Bronchial epithelial cell (primary cell): ENCODE data around the gene GRM1. TPM values are rescaled to one million over a fixed set of nuclear protein-coding genes. Genes with fewer than 3 reads are reported as not detected.

ENCODE experiments used
- DNase-seq: peaks from one replicate; pipeline ENCODE4 v3.0.0-alpha.2; 2010; ENCODE audit warnings: low read depth
- FAIRE-seq: peaks from 2 replicates; lab custom pipeline; 2011; peaks lifted over from hg19 to GRCh38; lab: Jason Lieb, UNC
- H3K27me3 ChIP-seq: 2 replicates; pipeline ENCODE4 v1.5.1; 2011; ENCODE audit warnings: low read length; ENCODE audit not compliant: control insufficient read depth, insufficient read depth
- H3K36me3 ChIP-seq: 2 replicates; pipeline ENCODE4 v1.5.1; 2011; ENCODE audit warnings: low read length; ENCODE audit not compliant: control insufficient read depth, insufficient read depth
- H3K4me3 ChIP-seq: 2 replicates; pipeline ENCODE4 v1.5.1; 2011; ENCODE audit warnings: mild to moderate bottlenecking, low read depth, low read length, control low read depth
- total RNA-seq: library from RNA; depleted of rRNA; stranded (reverse); fragments of >200 nt; gene quantifications from 2 replicates; pipeline ENCODE4 v1.2.1, GENCODE V29; 2014
- TF ChIP-seq, protein P1 (sequence below): IDR thresholded peaks from 2 replicates; pipeline ENCODE4 v1.5.1; 2011; ENCODE audit warnings: mild to moderate bottlenecking, moderate library complexity, low read length, control low read depth, inconsistent platforms; ENCODE audit not compliant: insufficient read depth, severe bottlenecking

The GRM1 gene
- total RNA-seq, result under 0.01 TPM in 1 of 2 replicates, not detected in the other

DNA sequence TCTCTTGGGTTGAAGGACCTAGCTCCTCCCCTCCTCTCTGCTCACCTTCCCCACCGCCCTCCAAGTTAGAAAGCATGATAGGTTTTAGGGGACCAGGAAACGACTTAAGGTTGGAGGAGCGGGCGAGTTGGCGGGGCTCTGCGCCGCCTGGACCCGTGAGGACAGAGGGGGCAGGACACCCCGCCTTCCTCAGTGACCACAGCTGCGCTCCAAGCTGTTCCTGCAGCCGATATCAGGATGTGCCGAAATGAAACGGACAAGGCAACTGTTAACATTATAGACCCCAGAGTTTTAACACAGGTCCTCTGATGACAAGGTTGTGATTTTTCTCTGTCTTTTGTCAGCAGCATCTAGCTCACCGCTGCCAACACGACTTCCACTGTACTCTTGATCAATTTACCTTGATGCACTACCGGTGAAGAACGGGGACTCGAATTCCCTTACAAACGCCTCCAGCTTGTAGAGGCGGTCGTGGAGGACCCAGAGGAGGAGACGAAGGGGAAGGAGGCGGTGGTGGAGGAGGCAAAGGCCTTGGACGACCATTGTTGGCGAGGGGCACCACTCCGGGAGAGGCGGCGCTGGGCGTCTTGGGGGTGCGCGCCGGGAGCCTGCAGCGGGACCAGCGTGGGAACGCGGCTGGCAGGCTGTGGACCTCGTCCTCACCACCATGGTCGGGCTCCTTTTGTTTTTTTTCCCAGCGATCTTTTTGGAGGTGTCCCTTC, at the start of gene GRM1:
TSS of gene GRM1 (plus strand) at position 212 of the 722 bp plus-strand sequence. CDS start at position 668, 456 bp downstream.
- no peak for FAIRE-seq
- no peak for DNase-seq
- Histone ChIP-seq H3K36me3 (no peaks in the 10 kb centered on the region), H3K27me3 (peaks cover 19% of the 10 kb centered on the region), H3K4me3 (no peak within 1 kb of the TSS)
- TF ChIP-seq, protein P1, sequence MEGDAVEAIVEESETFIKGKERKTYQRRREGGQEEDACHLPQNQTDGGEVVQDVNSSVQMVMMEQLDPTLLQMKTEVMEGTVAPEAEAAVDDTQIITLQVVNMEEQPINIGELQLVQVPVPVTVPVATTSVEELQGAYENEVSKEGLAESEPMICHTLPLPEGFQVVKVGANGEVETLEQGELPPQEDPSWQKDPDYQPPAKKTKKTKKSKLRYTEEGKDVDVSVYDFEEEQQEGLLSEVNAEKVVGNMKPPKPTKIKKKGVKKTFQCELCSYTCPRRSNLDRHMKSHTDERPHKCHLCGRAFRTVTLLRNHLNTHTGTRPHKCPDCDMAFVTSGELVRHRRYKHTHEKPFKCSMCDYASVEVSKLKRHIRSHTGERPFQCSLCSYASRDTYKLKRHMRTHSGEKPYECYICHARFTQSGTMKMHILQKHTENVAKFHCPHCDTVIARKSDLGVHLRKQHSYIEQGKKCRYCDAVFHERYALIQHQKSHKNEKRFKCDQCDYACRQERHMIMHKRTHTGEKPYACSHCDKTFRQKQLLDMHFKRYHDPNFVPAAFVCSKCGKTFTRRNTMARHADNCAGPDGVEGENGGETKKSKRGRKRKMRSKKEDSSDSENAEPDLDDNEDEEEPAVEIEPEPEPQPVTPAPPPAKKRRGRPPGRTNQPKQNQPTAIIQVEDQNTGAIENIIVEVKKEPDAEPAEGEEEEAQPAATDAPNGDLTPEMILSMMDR, result no peak

GRCh38 chr6:146009338-146009737, 19.5 kb upstream of the GRM1 start:
- H3K27me3 ChIP-seq, result no peaks in the 10 kb centered on the region
- H3K36me3 ChIP-seq, result no peaks in the 10 kb centered on the region
- DNase-seq (no peak), FAIRE-seq (no peak)
- H3K4me3 ChIP-seq, result no peak overlapping the region
- TF ChIP-seq, protein P1, result no peak

- H3K36me3 ChIP-seq, result no peaks in the 10 kb centered on the region
- FAIRE-seq (no peak), DNase-seq (no peak)
- no peaks in the 10 kb centered on the region for H3K27me3 ChIP-seq
- no peak overlapping the region for H3K4me3 ChIP-seq
- TF ChIP-seq, protein P1, result no peak
These were observed 14.6 kb upstream of the GRM1 start for GRCh38 chr6:146014233-146014632.

DNA sequence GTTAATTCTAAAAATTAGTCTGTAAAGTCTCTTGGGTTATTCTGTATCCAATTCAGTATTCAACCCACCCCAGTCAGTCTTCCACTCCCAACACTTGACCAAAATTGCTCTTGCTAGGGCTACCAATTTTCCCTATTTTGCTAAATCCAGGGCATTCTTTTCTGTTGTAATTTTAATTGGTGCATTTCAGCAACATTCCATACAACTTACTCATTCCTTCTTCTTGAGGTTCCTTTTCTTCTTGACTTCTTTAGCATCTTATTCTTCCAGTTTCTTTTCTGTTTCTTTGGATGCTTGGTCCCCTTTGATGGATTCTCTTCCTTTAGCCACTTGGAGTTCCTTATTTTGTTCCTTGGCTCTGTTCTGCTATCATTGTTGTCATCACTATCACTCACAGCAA, 11.2 kb upstream of the GRM1 start:
- TF ChIP-seq, protein P1, result no peak
- H3K4me3 ChIP-seq, result no peak overlapping the region
- no peaks in the 10 kb centered on the region for H3K27me3 ChIP-seq
- FAIRE-seq (no peak), DNase-seq (no peak)
- H3K36me3 ChIP-seq, result no peaks in the 10 kb centered on the region

- DNase-seq (no peak), FAIRE-seq (peak; percentile 93)
- no peak overlapping the region for H3K4me3 ChIP-seq
- H3K27me3 ChIP-seq, result peaks cover 19% of the 10 kb centered on the region
- TF ChIP-seq, protein P1, result no peak
- no peaks in the 10 kb centered on the region for H3K36me3 ChIP-seq
These were observed 2.0 kb upstream of the GRM1 start for GRCh38 chr6:146026873-146027272.
